Measurements from ENCODE around the gene MMAB.

DNA sequence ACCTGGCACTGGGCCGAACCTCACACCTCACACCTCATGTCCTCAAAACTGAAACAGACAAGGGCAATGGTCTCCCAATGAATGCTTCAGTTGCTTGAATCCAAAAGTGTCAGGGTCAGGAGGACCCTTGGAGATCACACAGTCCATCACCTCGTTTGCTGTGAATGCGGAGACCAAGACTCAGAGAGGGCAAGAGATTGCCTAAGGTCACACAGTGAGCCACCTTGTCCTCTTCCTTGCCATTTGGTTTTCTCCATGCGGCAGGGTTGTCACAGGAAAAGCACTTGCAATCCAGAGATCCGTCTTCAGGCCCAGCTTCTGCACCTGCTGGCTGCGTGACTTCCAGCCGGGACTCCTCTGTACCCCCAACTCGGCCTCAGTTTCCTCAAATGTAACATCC, 28.3 kb upstream of the MMAB start:
- no peak for TF ChIP-seq ESRRA (CRISPR knock-in tag; IDR thresholded peaks at IDR 0.05; ENCODE audit: low read depth)
- TF ChIP-seq ADNP (CRISPR knock-in tag; IDR thresholded peaks at IDR 0.05), result no peak
- TF ChIP-seq, protein P1, sequence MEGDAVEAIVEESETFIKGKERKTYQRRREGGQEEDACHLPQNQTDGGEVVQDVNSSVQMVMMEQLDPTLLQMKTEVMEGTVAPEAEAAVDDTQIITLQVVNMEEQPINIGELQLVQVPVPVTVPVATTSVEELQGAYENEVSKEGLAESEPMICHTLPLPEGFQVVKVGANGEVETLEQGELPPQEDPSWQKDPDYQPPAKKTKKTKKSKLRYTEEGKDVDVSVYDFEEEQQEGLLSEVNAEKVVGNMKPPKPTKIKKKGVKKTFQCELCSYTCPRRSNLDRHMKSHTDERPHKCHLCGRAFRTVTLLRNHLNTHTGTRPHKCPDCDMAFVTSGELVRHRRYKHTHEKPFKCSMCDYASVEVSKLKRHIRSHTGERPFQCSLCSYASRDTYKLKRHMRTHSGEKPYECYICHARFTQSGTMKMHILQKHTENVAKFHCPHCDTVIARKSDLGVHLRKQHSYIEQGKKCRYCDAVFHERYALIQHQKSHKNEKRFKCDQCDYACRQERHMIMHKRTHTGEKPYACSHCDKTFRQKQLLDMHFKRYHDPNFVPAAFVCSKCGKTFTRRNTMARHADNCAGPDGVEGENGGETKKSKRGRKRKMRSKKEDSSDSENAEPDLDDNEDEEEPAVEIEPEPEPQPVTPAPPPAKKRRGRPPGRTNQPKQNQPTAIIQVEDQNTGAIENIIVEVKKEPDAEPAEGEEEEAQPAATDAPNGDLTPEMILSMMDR (CRISPR knock-in tag; IDR thresholded peaks at IDR 0.05), result no peak
- TF ChIP-seq, protein P2, sequence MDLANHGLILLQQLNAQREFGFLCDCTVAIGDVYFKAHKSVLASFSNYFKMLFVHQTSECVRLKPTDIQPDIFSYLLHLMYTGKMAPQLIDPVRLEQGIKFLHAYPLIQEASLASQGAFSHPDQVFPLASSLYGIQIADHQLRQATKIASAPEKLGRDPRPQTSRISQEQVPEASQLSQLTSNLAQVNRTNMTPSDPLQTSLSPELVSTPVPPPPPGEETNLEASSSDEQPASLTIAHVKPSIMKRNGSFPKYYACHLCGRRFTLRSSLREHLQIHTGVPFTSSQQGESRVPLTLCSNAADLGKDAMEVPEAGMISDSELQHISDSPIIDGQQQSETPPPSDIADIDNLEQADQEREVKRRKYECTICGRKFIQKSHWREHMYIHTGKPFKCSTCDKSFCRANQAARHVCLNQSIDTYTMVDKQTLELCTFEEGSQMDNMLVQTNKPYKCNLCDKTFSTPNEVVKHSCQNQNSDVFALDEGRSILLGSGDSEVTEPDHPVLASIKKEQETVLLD (CRISPR knock-in tag; IDR thresholded peaks at IDR 0.05; ENCODE audit: low read depth), result no peak
- no peak for TF ChIP-seq KAT2B (IDR thresholded peaks at IDR 0.05; ENCODE audit: borderline replicate concordance, low read depth, low read length)
- TF ChIP-seq, protein P3, sequence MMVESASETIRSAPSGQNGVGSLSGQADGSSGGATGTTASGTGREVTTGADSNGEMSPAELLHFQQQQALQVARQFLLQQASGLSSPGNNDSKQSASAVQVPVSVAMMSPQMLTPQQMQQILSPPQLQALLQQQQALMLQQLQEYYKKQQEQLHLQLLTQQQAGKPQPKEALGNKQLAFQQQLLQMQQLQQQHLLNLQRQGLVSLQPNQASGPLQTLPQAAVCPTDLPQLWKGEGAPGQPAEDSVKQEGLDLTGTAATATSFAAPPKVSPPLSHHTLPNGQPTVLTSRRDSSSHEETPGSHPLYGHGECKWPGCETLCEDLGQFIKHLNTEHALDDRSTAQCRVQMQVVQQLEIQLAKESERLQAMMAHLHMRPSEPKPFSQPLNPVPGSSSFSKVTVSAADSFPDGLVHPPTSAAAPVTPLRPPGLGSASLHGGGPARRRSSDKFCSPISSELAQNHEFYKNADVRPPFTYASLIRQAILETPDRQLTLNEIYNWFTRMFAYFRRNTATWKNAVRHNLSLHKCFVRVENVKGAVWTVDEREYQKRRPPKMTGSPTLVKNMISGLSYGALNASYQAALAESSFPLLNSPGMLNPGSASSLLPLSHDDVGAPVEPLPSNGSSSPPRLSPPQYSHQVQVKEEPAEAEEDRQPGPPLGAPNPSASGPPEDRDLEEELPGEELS (CRISPR knock-in tag; IDR thresholded peaks at IDR 0.05), result no peak
- TF ChIP-seq KAT7 (CRISPR knock-in tag; IDR thresholded peaks at IDR 0.05; ENCODE audit: borderline replicate concordance), result no peak
- TF ChIP-seq, protein P4, sequence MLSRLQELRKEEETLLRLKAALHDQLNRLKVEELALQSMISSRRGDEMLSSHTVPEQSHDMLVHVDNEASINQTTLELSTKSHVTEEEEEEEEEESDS (CRISPR knock-in tag; IDR thresholded peaks at IDR 0.05; ENCODE audit: borderline replicate concordance), result no peak
- TF ChIP-seq MIXL1 (CRISPR knock-in tag; IDR thresholded peaks at IDR 0.05), result no peak
- no peak for TF ChIP-seq JUND (CRISPR knock-in tag; IDR thresholded peaks at IDR 0.05)
- TF ChIP-seq, protein P5, sequence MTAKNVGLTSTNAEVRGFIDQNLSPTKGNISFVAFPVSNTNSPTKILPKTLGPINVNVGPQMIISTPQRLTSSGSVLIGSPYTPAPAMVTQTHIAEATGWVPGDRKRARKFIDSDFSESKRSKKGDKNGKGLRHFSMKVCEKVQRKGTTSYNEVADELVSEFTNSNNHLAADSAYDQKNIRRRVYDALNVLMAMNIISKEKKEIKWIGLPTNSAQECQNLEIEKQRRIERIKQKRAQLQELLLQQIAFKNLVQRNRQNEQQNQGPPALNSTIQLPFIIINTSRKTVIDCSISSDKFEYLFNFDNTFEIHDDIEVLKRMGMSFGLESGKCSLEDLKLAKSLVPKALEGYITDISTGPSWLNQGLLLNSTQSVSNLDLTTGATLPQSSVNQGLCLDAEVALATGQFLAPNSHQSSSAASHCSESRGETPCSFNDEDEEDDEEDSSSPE (CRISPR knock-in tag; IDR thresholded peaks at IDR 0.05), result no peak
- peak; percentile 93 for TF ChIP-seq ZNF768 (CRISPR knock-in tag; IDR thresholded peaks at IDR 0.05)
- TF ChIP-seq FOXK2 (IDR thresholded peaks at IDR 0.05), result no peak
- TF ChIP-seq, protein P6, sequence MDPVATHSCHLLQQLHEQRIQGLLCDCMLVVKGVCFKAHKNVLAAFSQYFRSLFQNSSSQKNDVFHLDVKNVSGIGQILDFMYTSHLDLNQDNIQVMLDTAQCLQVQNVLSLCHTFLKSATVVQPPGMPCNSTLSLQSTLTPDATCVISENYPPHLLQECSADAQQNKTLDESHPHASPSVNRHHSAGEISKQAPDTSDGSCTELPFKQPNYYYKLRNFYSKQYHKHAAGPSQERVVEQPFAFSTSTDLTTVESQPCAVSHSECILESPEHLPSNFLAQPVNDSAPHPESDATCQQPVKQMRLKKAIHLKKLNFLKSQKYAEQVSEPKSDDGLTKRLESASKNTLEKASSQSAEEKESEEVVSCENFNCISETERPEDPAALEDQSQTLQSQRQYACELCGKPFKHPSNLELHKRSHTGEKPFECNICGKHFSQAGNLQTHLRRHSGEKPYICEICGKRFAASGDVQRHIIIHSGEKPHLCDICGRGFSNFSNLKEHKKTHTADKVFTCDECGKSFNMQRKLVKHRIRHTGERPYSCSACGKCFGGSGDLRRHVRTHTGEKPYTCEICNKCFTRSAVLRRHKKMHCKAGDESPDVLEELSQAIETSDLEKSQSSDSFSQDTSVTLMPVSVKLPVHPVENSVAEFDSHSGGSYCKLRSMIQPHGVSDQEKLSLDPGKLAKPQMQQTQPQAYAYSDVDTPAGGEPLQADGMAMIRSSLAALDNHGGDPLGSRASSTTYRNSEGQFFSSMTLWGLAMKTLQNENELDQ (CRISPR knock-in tag; IDR thresholded peaks at IDR 0.05; ENCODE audit: borderline replicate concordance), result no peak

All from HepG2 (cell line).